H1 (cell line): ENCODE results near the gene SLC6A18. TPM values are rescaled to one million over a fixed set of nuclear protein-coding genes. Genes with fewer than 3 reads are reported as not detected.

Experiments used
- CTCF ChIA-PET: fragments of 300-600 bp; sonication (Branson Sonifier 250); formaldehyde crosslinking; loops from one replicate; lab custom pipeline; 2021; ENCODE audit not compliant: partially characterized antibody; lab: Charles Lee
- POLR2A ChIA-PET: fragments of 300-600 bp; sonication (Branson Sonifier 250); formaldehyde crosslinking; loops from one replicate; lab custom pipeline; 2021; ENCODE audit warnings: inconsistent platforms; ENCODE audit not compliant: partially characterized antibody; lab: Charles Lee
- DNase-seq, 2 experiments: peaks; one replicate each; pipeline versions ENCODE4 v3.0.0 to v3.0.0-alpha.2; 2010 to 2022; ENCODE audit warnings: low spot score in 2 of 2, low read depth in 1 of 2, mixed read lengths in 1 of 2
- FAIRE-seq: peaks from 2 replicates; lab custom pipeline; 2011; peaks lifted over from hg19 to GRCh38; lab: Jason Lieb, UNC
- H2AFZ ChIP-seq: 2 replicates; pipeline ENCODE4 v1.8.1; 2012; ENCODE audit warnings: low read length, inconsistent platforms
- H2AK5ac ChIP-seq: 2 replicates; pipeline ENCODE4 v1.6.1; 2013; ENCODE audit warnings: low read depth, low read length
- H2BK120ac ChIP-seq: replicated peaks from 2 replicates; pipeline ENCODE3; 2013; ENCODE audit warnings: low read depth, low read length, inconsistent platforms
- H2BK12ac ChIP-seq: 2 replicates; pipeline ENCODE4 v1.6.1; 2013; ENCODE audit warnings: low read depth, low read length
- H2BK15ac ChIP-seq: 2 replicates; pipeline ENCODE4 v1.6.1; 2013; ENCODE audit warnings: low read length
- H2BK20ac ChIP-seq: 2 replicates; pipeline ENCODE4 v1.6.1; 2013; ENCODE audit warnings: low read length
- H2BK5ac ChIP-seq: 2 replicates; pipeline ENCODE4 v1.6.1; 2013; ENCODE audit warnings: low read depth, low read length
- H3K14ac ChIP-seq: 2 replicates; pipeline ENCODE4 v1.6.1; 2013; ENCODE audit warnings: inconsistent platforms; ENCODE audit not compliant: insufficient read length
- H3K18ac ChIP-seq: 2 replicates; pipeline ENCODE4 v1.6.1; 2013; ENCODE audit warnings: low read length; ENCODE audit errors: extremely low read depth
- H3K23ac ChIP-seq: 2 replicates; pipeline ENCODE4 v1.6.1; 2013; ENCODE audit warnings: inconsistent platforms; ENCODE audit not compliant: insufficient read length
- H3K23me2 ChIP-seq: 2 replicates; pipeline ENCODE4 v1.6.1; 2013; ENCODE audit warnings: low read depth, low read length
- H3K27ac ChIP-seq: 2 replicates; pipeline ENCODE4 v1.6.1; 2011; ENCODE audit warnings: low read depth, low read length, inconsistent platforms
- H3K27me3 ChIP-seq, 4 experiments: replicated peaks in 1 of 4; 1 replicate in 1 of 4; 2 replicates in 3 of 4; pipeline versions ENCODE4 v1.6.1 to v1.8.1; 2011 to 2013; ENCODE audit warnings: low read length in 3 of 4, mild to moderate bottlenecking in 3 of 4, inconsistent platforms in 2 of 4, mixed read lengths in 2 of 4, moderate library complexity in 1 of 4; ENCODE audit not compliant: control insufficient read depth in 3 of 4, insufficient read depth in 3 of 4; ENCODE audit errors: extremely low read depth in 1 of 4
- H3K36me3 ChIP-seq, 4 experiments: 2 replicates each; pipeline versions ENCODE4 v1.6.1 to v1.8.1; 2011 to 2013; ENCODE audit warnings: mild to moderate bottlenecking in 4 of 4, low read length in 3 of 4, moderate library complexity in 2 of 4, control low read depth in 1 of 4, inconsistent platforms in 1 of 4; ENCODE audit not compliant: insufficient read depth in 4 of 4, control insufficient read depth in 2 of 4
- H3K4ac ChIP-seq: replicated peaks from 2 replicates; pipeline ENCODE3; 2013; ENCODE audit warnings: low read length, low read depth, mixed read lengths, inconsistent platforms; ENCODE audit not compliant: insufficient read length
- H3K4me1 ChIP-seq, 4 experiments: replicated peaks in 1 of 4; 1 replicate in 1 of 4; 2 replicates in 3 of 4; pipeline versions ENCODE4 v1.6.1 to v1.8.1; 2011 to 2013; ENCODE audit warnings: low read length in 3 of 4, inconsistent platforms in 2 of 4, mixed read lengths in 1 of 4; ENCODE audit not compliant: insufficient read depth in 4 of 4, control insufficient read depth in 3 of 4
- H3K4me2 ChIP-seq, 2 experiments: 2 replicates each; pipeline versions ENCODE4 v1.6.1 to v1.8.1; 2011 to 2013; ENCODE audit warnings: low read depth in 2 of 2, low read length in 2 of 2, control low read depth in 1 of 2, inconsistent platforms in 1 of 2, mild to moderate bottlenecking in 1 of 2; ENCODE audit not compliant: insufficient read depth in 1 of 2
- H3K4me3 ChIP-seq, 4 experiments: fragments of 200-600, 300-600 bp in 1 of 4; sonication (generic), shearing (Covaris generic), sonication (Bioruptor Twin) in 1 of 4; 2 replicates each; pipeline versions ENCODE4 v1.5.1 to v1.8.1; 2011 to 2016; ENCODE audit warnings: low read length in 4 of 4, low read depth in 3 of 4, control low read depth in 2 of 4, inconsistent platforms in 2 of 4, mild to moderate bottlenecking in 2 of 4, mixed read lengths in 1 of 4, moderate library complexity in 1 of 4; ENCODE audit not compliant: insufficient read depth in 2 of 4; ENCODE audit errors: extremely low read depth in 1 of 4
- H3K56ac ChIP-seq: replicated peaks from 2 replicates; pipeline ENCODE3; 2013; ENCODE audit warnings: low read depth, mild to moderate bottlenecking, mixed read lengths, low read length, inconsistent platforms; ENCODE audit not compliant: insufficient read length
- H3K79me1 ChIP-seq: 2 replicates; pipeline ENCODE4 v1.6.1; 2013; ENCODE audit warnings: low read depth, low read length, control low read depth
- H3K79me2 ChIP-seq, 2 experiments: 2 replicates each; pipeline versions ENCODE4 v1.6.1 to v1.8.1; 2012 to 2013; ENCODE audit warnings: low read length in 2 of 2, mild to moderate bottlenecking in 2 of 2, inconsistent platforms in 1 of 2; ENCODE audit not compliant: insufficient read depth in 2 of 2, control insufficient read depth in 1 of 2
- H3K9ac ChIP-seq, 4 experiments: replicated peaks in 1 of 4; 1 replicate in 1 of 4; 2 replicates in 3 of 4; pipeline versions ENCODE4 v1.6.1 to v1.8.1; 2011 to 2013; ENCODE audit warnings: low read depth in 3 of 4, low read length in 3 of 4, control low read depth in 2 of 4, mild to moderate bottlenecking in 2 of 4, moderate library complexity in 2 of 4, inconsistent platforms in 1 of 4; ENCODE audit errors: extremely low read depth in 1 of 4
- H3K9me3 ChIP-seq, 2 experiments: 2 replicates each; pipeline versions ENCODE4 v1.6.1 to v1.8.1; 2012 to 2013; ENCODE audit warnings: mild to moderate bottlenecking in 2 of 2, moderate library complexity in 2 of 2, control low read depth in 1 of 2, inconsistent platforms in 1 of 2, low read depth in 1 of 2, low read length in 1 of 2, mixed read lengths in 1 of 2; ENCODE audit not compliant: insufficient read depth in 2 of 2
- H4K20me1 ChIP-seq, 2 experiments: replicated peaks in 1 of 2; 2 replicates each; pipeline versions ENCODE3 to v1.8.1; 2011 to 2013; ENCODE audit warnings: inconsistent platforms in 2 of 2, low read length in 2 of 2, mild to moderate bottlenecking in 1 of 2; ENCODE audit not compliant: insufficient read depth in 2 of 2, control insufficient read depth in 1 of 2
- H4K5ac ChIP-seq: 2 replicates; pipeline ENCODE4 v1.6.1; 2013; ENCODE audit warnings: low read length, low read depth, mixed read lengths, inconsistent platforms; ENCODE audit not compliant: insufficient read length
- H4K8ac ChIP-seq: 2 replicates; pipeline ENCODE4 v1.8.0; 2013; ENCODE audit warnings: mild to moderate bottlenecking, moderate library complexity, low read length, inconsistent platforms; ENCODE audit not compliant: insufficient read depth; ENCODE audit errors: extremely low read depth
- H4K91ac ChIP-seq: replicated peaks from 2 replicates; pipeline ENCODE3; 2013; ENCODE audit warnings: low read length, mixed read lengths, inconsistent platforms; ENCODE audit not compliant: insufficient read length
- CHD1 ChIP-seq: IDR thresholded peaks from 2 replicates; pipeline ENCODE4 v1.6.1; 2012; ENCODE audit warnings: low read depth, low read length, improper control_type of control experiment
- CTBP2 ChIP-seq: IDR thresholded peaks from 2 replicates; pipeline ENCODE4 v1.7.0; 2011; ENCODE audit warnings: borderline replicate concordance, mild to moderate bottlenecking, moderate library complexity, mixed read lengths, low read length; ENCODE audit not compliant: insufficient read depth, insufficient read length
- KDM5A ChIP-seq: fragments of 200-600 bp; IDR thresholded peaks from 2 replicates; pipeline ENCODE4 v1.7.1; 2012; ENCODE audit warnings: mild to moderate bottlenecking, low read length, inconsistent platforms, mixed read lengths
- TCF12 ChIP-seq: IDR thresholded peaks from 2 replicates; pipeline ENCODE4 v1.6.1; 2011; ENCODE audit warnings: low read depth, mild to moderate bottlenecking, low read length
- WGBS, 2 experiments: shearing (Covaris generic) in 1 of 2; methylation state at CpG; one replicate each; pipeline versions ENCODE4 v1.1.6 to v1.1.7; 2013 to 2015; ENCODE audit warnings: low lambda C conversion rate in 2 of 2, mixed read lengths in 2 of 2, inconsistent platforms in 1 of 2, low coverage in 1 of 2, missing lambda C conversion rate in 1 of 2; ENCODE audit not compliant: insufficient replicate concordance in 2 of 2, insufficient coverage in 1 of 2, insufficient read length in 1 of 2; ENCODE audit errors: extremely low coverage in 1 of 2, missing lambda C conversion rate in 1 of 2; 5-methylcytosine and 5-hydroxymethylcytosine counted together
- polyA plus RNA-seq, 7 experiments: library from polyadenylated mRNA; depleted of rRNA in 3 of 7; stranded (reverse) in 5 of 7; unstranded in 2 of 7; fragments of >200 nt in 5 of 7; fragments of 200-250 nt in 2 of 7; gene quantifications; 1 replicate in 5 of 7; 2 replicates in 1 of 7; 4 replicates in 1 of 7; pipeline versions ENCODE4 v1.2.1 to v1.2.3, GENCODE V29; 2011 to 2013; ENCODE audit warnings: missing spikeins in 2 of 7, mixed read lengths in 2 of 7
- total RNA-seq: library from RNA; stranded (reverse); fragmentation: NEBNext Ultra II Directional; extraction: Animal tissue kit (Norgen Biotek cat#: 25700); gene quantifications from 2 replicates; pipeline ENCODE4 v1.2.1, GENCODE V29; 2021
- TF ChIP-seq, protein P1 (sequence below): IDR thresholded peaks from 2 replicates; pipeline ENCODE4 v1.6.1; 2011; ENCODE audit warnings: low read length, improper control_type of control experiment

The SLC6A18 gene
- total and polyA plus RNA-seq, 2 of the 8 experiments (the other 6 are each of a cell fraction or from before 2014, with no cell fraction given) = not detected

DNA sequence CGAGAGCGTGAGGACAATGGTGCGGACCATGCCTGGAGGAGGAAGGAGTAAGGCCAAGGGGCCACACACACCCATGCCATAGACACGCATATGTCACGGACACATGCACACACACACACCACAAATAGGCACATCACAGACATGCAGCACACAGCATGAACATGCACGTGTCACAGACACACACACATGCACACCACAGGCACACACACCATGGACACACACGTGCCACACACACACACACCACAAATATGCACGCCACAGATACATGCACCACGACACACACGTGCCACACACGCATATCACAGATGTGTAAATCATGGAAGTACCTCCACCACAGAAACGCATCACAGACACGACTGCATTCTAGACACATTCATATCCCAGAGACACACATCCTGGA is 53.0 kb downstream of the SLC6A18 start:
- H3K4me3 ChIP-seq = no peak overlapping the region
- H2BK120ac ChIP-seq = no peak overlapping the region
- POLR2A ChIA-PET = no interaction called here
- TF ChIP-seq CHD1 (no peak), CTBP2 (no peak), TCF12 (no peak), KDM5A (no peak)
- TF ChIP-seq, protein P1, sequence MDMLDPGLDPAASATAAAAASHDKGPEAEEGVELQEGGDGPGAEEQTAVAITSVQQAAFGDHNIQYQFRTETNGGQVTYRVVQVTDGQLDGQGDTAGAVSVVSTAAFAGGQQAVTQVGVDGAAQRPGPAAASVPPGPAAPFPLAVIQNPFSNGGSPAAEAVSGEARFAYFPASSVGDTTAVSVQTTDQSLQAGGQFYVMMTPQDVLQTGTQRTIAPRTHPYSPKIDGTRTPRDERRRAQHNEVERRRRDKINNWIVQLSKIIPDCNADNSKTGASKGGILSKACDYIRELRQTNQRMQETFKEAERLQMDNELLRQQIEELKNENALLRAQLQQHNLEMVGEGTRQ = no peak
- TF ChIP-seq, all 59 proteins: peak for 0
- H3K27me3 ChIP-seq = no peaks in the 10 kb centered on the region
- H3K4me2 ChIP-seq = no peak overlapping the region
- H2AFZ ChIP-seq = no peak overlapping the region
- H4K8ac ChIP-seq = no peak overlapping the region
- H3K4ac ChIP-seq = no peak overlapping the region
- H3K9ac ChIP-seq = no peak overlapping the region; a peak in 1 of 7 replicates
- FAIRE-seq (no peak), DNase-seq (no peak)
- CTCF ChIA-PET = no interaction called here
- no peaks in the 10 kb centered on the region for H3K4me1 ChIP-seq
- peaks cover 3% of the 10 kb centered on the region; the same call in 1 of the 2 replicates for H3K23me2 ChIP-seq
- peaks cover 3 to 17% of the 10 kb centered on the region in 2 experiments; a peak in 2 of 4 replicates for H3K79me2 ChIP-seq
- H2BK12ac ChIP-seq = peak overlapping the region; percentile 50; the same call in 1 of the 2 replicates
- H3K23ac ChIP-seq = no peak overlapping the region
- H2BK5ac ChIP-seq = peak overlapping the region; percentile 56; the same call in 1 of the 2 replicates
- H3K79me1 ChIP-seq = peaks cover 8% of the 10 kb centered on the region
- no peak overlapping the region for H4K91ac ChIP-seq
- 90% methylated on average over 13 of the region's 13 CpGs; no CpG with 5 or more reads in 1 of the 2 experiments for WGBS, 2 experiments
- peak overlapping the region; percentile 59; the same call in 1 of the 2 replicates for H2AK5ac ChIP-seq
- H3K56ac ChIP-seq = no peak overlapping the region
- no peak overlapping the region for H2BK20ac ChIP-seq
- H3K9me3 ChIP-seq = no peaks in the 10 kb centered on the region; a peak in 1 of 4 replicates
- H3K27ac ChIP-seq = no peak overlapping the region
- no peak overlapping the region for H3K14ac ChIP-seq
- peaks cover 0 to 12% of the 10 kb centered on the region in 2 experiments for H4K20me1 ChIP-seq
- no peak overlapping the region for H3K18ac ChIP-seq
- H3K36me3 ChIP-seq = peaks cover 0 to 18% (median 8%) of the 10 kb centered on the region in 4 experiments; a peak in 4 of 8 replicates
- H4K5ac ChIP-seq = no peak overlapping the region
- no peak overlapping the region for H2BK15ac ChIP-seq
